A549 treated with dexamethasone at 1 μM for 4 hours (cell line): ENCODE data around the gene ECT2L. TPM values are rescaled to one million over a fixed set of nuclear protein-coding genes. Genes with fewer than 3 reads are reported as not detected.

ENCODE experiments used
- total RNA-seq: library from RNA; stranded (reverse); fragments of 200-300 nt; extraction: Qiagen RNA extraction; gene quantifications from 5 replicates; pipeline ENCODE4 v1.2.3, GENCODE V29; 2022

The ECT2L gene, protein sequence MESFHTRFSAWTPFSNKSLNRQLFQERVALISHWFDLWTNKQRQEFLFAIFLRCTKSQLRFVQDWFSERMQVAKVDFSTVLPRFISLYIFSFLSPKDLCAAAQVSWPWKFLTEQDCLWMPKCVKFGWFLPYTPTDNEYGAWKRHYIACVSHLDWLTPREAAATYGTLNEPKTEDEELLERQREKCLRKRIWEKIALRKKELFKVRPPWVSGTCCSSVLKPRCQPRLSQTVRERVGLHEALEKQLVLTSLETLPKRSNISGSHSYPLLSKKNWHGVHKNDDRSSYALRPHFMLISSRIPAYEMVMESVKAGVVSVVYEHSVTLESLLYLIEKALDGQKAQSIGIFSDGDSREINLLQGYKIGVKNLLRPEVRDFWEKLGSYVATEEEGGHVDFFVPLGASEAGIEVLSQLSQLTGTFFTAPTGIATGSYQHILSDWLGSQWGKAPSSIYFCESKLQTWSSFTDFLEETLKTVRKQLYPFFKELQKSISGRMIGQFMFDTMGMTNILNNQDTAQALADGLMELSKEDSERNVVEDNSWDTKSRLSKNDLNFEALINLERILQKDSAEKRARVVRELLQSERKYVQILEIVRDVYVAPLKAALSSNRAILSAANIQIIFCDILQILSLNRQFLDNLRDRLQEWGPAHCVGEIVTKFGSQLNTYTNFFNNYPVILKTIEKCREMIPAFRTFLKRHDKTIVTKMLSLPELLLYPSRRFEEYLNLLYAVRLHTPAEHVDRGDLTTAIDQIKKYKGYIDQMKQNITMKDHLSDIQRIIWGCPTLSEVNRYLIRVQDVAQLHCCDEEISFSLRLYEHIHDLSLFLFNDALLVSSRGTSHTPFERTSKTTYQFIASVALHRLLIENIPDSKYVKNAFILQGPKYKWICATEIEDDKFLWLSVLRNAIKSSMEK
- not detected in 5 replicates for total RNA-seq

DNA sequence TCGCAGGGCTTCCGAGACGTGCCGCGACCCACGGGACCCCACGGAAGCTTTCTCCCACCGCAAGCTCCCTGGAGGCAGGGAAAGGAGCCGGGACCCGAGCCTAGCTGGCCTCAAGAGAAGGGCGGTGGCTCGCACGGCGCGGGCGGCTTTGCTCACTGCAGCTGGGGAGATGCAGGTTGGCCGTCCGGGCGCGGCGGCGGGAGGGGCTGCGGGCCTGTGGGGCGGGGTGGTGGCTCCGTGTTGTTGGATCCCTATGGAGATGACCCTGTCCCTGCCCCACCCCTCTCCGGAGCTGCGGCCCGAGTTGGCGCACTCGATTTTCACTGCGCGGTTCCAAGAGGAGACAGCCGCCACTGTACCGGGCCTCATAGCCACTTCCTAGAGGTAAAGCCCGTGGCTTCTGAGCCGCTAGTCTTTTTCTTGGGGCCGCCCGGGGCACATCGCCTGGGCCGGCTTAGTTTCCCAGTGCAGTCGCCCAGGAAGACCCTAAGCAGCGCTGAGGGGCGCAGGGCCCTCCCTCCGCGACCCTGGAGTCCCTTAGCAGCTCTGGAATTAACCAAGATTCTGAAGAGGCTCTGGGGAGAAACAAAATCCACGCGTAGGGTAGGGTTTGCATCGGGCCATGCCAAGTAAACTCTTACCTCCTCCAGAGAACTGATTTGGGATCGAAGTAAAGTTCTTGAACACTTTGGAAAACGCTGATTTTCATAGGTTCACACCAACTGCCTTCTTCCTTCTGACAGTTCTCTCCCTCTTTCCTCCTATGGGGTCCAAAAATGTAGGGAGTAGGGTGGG, at the start of gene ECT2L:
Gene ECT2L, plus strand, starts transcription at position 279 of the 795 bp plus-strand sequence. CDS start 17,188 bp downstream, outside the sequence.

DNA sequence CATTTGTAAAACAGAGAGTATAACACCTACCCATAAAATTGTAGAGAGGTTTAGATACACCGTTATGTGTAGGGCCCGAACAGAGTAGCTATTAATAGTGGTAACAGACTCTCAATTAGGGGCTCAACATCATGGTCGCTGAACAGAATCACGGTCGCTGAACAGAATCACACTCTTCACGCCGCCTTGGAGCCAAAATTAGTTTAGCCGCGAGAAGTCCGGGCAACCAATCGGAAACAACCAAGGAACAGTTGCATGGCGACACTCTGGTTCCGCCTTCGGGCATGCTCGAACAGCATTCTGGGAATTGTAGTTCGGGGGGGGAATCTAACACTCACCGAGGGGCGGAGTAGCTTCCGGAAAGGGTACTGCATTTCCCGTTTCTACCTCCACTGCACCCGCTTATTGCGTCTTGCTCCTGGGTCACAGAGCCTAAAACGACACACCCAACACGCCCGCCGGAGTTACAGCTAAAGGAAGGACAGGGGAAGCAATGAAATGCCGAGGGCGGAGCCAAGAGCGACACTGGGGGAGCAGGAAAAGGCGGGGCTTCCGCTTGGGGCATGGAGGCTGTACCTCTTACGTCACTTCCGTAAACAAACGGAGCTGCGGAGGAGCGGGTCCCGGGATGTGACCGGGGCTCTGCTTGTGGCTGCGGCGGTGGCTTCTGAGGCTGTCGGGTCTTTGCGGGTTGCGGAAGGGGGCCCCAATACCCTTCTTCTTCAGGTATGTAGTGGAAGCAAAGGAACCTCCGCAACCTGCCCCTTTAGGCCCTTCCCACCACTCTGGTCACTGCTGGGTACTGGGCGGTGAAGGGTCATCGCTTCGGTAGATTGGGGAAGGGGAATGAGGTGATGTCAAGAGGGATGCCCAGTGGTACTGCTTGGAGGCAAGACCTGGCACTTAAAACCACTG, 22.5 kb upstream of the ECT2L start, which contains the start of gene CCDC28A:
Gene CCDC28A, plus strand, starts transcription at position 593 of the 915 bp plus-strand sequence. CDS start 2,352 bp downstream, outside the sequence.

Other genes starting within 250 kb of the ECT2L start
- gene CCDC28A, start 22.3 kb upstream of the ECT2L start, total RNA-seq = 11.1 to 12.5 TPM (median 12.4 TPM) in 5 replicates
- 24.9 to 30.6 TPM (median 29.7 TPM) in 5 replicates for gene REPS1, start 192.2 kb downstream of the ECT2L start, total RNA-seq
- 42.0 to 63.7 TPM (median 43.3 TPM) in 5 replicates for gene ABRACL, start 232.7 kb downstream of the ECT2L start, total RNA-seq